Ovary (tissue), 3 donors: ENCODE measurements around the gene PAN2.

ENCODE experiments used
- EP300 ChIP-seq: sonication (generic); formaldehyde crosslinking; IDR thresholded peaks from one replicate; pipeline ENCODE4 v1.6.1; 2017; ENCODE audit warnings: antibody characterized with exemption
- TF ChIP-seq, protein P1 (sequence below), 3 donors: fragments of 450-650 bp in 2 of 3; fragments of 200-600 bp in 1 of 3; IDR thresholded peaks; one replicate each; pipeline versions ENCODE4 v1.5.1 to v1.8.0; 2016 to 2022; ENCODE audit warnings: antibody characterized with exemption in 3 of 3, mild to moderate bottlenecking in 1 of 3
- donor health status: DM: no; HTN: no; CAD: no.

DNA sequence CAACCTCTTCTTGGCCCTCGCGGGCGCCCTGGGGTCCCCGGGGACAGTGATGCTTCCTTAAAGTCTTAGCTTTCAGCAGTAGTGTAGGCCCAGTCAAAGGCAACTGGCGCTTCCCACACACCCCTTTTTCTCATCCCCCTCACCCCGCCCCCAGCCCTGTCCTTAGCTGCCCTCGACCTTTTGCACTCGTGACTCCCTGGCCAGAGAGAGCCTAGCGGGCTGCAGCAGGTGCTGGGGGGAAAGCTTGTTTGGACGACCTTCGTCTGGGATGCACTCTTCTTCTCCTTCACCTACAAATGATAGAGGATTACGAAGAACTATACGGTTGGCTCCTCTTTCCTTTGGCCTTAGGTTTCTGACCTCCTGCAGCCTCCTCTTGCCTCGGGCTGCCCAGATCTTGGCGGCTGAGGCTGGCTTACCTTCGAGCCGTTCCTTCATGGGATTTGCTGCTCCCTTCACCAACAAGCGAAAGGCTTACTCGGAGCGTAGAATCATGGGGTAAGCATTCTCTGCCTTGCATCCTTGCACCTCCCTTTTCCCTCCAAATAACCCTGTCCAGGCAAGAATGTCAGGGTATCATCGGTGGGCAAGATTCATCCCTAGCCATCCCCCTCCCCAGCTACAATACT lies 66.2 kb downstream of the PAN2 start:
- TF ChIP-seq, protein P1, sequence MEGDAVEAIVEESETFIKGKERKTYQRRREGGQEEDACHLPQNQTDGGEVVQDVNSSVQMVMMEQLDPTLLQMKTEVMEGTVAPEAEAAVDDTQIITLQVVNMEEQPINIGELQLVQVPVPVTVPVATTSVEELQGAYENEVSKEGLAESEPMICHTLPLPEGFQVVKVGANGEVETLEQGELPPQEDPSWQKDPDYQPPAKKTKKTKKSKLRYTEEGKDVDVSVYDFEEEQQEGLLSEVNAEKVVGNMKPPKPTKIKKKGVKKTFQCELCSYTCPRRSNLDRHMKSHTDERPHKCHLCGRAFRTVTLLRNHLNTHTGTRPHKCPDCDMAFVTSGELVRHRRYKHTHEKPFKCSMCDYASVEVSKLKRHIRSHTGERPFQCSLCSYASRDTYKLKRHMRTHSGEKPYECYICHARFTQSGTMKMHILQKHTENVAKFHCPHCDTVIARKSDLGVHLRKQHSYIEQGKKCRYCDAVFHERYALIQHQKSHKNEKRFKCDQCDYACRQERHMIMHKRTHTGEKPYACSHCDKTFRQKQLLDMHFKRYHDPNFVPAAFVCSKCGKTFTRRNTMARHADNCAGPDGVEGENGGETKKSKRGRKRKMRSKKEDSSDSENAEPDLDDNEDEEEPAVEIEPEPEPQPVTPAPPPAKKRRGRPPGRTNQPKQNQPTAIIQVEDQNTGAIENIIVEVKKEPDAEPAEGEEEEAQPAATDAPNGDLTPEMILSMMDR (IDR thresholded peaks at IDR 0.05): no peak
- no peak for TF ChIP-seq EP300
